IMR-90 (cell line): ENCODE results near the gene MORC2. TPM values are rescaled to one million over a fixed set of nuclear protein-coding genes. Genes with fewer than 3 reads are reported as not detected.

Experiments used
- ATAC-seq: fragments of 200-7000 bp; cut with Tn5 transposase; 2 replicates; pipeline ENCODE4 v1.9.1; 2020; ENCODE audit warnings: low read depth, mild to moderate bottlenecking, moderate library complexity
- BruUV-seq: library from RNA; stranded (reverse); fragments of 400-500 nt; replicated peaks from 2 replicates; lab custom pipeline; 2021; lab: Mats Ljungman, UMichigan
- CTCF ChIA-PET: fragments of 300-600 bp; formaldehyde crosslinking; extraction: SDS; loops from one replicate; lab custom pipeline; 2021; ENCODE audit warnings: antibody characterized with exemption; lab: Yijun Ruan, JAX
- POLR2A ChIA-PET: fragments of 300-600 bp; sonication (Branson Sonifier 250); formaldehyde crosslinking; loops from one replicate; lab custom pipeline; 2022; ENCODE audit warnings: antibody characterized with exemption; ENCODE audit not compliant: unreplicated experiment; lab: Charles Lee
- DNase-seq: peaks from one replicate; pipeline ENCODE4 v3.0.0; 2013
- H2AFZ ChIP-seq: replicated peaks from 2 replicates; pipeline ENCODE3; 2013; ENCODE audit warnings: low read length, mild to moderate bottlenecking; ENCODE audit not compliant: poor library complexity
- H2AK5ac ChIP-seq: 2 replicates; pipeline ENCODE4 v1.6.1; 2013; ENCODE audit warnings: low read depth, low read length, inconsistent platforms
- H2AK9ac ChIP-seq: replicated peaks from 2 replicates; pipeline ENCODE3; 2013; ENCODE audit warnings: mild to moderate bottlenecking, low read depth, low read length, moderate library complexity; ENCODE audit not compliant: poor library complexity
- H2BK120ac ChIP-seq: 2 replicates; pipeline ENCODE4 v1.6.1; 2013; ENCODE audit warnings: low read depth, low read length, inconsistent platforms
- H2BK15ac ChIP-seq: 3 replicates; pipeline ENCODE4 v1.6.1; 2013; ENCODE audit warnings: low read depth, low read length, inconsistent platforms
- H2BK20ac ChIP-seq: 2 replicates; pipeline ENCODE4 v1.6.1; 2013; ENCODE audit warnings: low read depth, mild to moderate bottlenecking, inconsistent platforms, low read length, moderate library complexity
- H2BK5ac ChIP-seq: 2 replicates; pipeline ENCODE4 v1.6.1; 2013; ENCODE audit warnings: mild to moderate bottlenecking, low read depth, low read length, inconsistent platforms; ENCODE audit not compliant: poor library complexity, severe bottlenecking
- H3K14ac ChIP-seq: replicated peaks from 2 replicates; pipeline ENCODE4 v1.6.1; 2013; ENCODE audit warnings: low read depth, low read length, inconsistent platforms
- H3K18ac ChIP-seq: 2 replicates; pipeline ENCODE4 v1.6.1; 2013; ENCODE audit warnings: low read depth, low read length, control low read depth
- H3K23ac ChIP-seq: 2 replicates; pipeline ENCODE4 v1.6.1; 2013; ENCODE audit warnings: low read depth, low read length, inconsistent platforms
- H3K27ac ChIP-seq: 2 replicates; pipeline ENCODE4 v1.5.1; 2013; ENCODE audit warnings: mild to moderate bottlenecking, control low read depth, low read length; ENCODE audit not compliant: insufficient read depth
- H3K27me3 ChIP-seq: 2 replicates; pipeline ENCODE4 v1.6.1; 2013; ENCODE audit warnings: low read length; ENCODE audit not compliant: control insufficient read depth, insufficient read depth
- H3K36me3 ChIP-seq: 2 replicates; pipeline ENCODE4 v1.6.1; 2013; ENCODE audit warnings: low read length, mixed read lengths; ENCODE audit not compliant: control insufficient read depth, insufficient read depth
- H3K4ac ChIP-seq: 2 replicates; pipeline ENCODE4 v1.6.1; 2013; ENCODE audit warnings: low read depth, low read length, inconsistent platforms
- H3K4me1 ChIP-seq: 2 replicates; pipeline ENCODE4 v1.6.1; 2013; ENCODE audit warnings: low read length, mixed read lengths; ENCODE audit not compliant: control insufficient read depth, insufficient read depth
- H3K4me2 ChIP-seq: 2 replicates; pipeline ENCODE4 v1.6.1; 2013; ENCODE audit warnings: low read depth, mild to moderate bottlenecking, control low read depth, low read length, moderate library complexity
- H3K4me3 ChIP-seq: 2 replicates; pipeline ENCODE4 v1.5.1; 2013; ENCODE audit warnings: low read depth, mild to moderate bottlenecking, control low read depth, low read length, moderate library complexity; ENCODE audit not compliant: insufficient read depth
- H3K56ac ChIP-seq: 2 replicates; pipeline ENCODE4 v1.6.1; 2013; ENCODE audit warnings: low read length, inconsistent platforms; ENCODE audit not compliant: insufficient read depth; ENCODE audit errors: extremely low read depth
- H3K79me1 ChIP-seq, 2 experiments: 2 replicates each; pipeline ENCODE4 v1.6.1; 2013; ENCODE audit warnings: low read length in 2 of 2, inconsistent platforms in 1 of 2, low read depth in 1 of 2
- H3K9ac ChIP-seq: 2 replicates; pipeline ENCODE4 v1.6.1; 2013; ENCODE audit warnings: low read depth, low read length, control low read depth
- H3K9me1 ChIP-seq: 2 replicates; pipeline ENCODE4 v1.6.1; 2013; ENCODE audit warnings: low read length, inconsistent platforms; ENCODE audit not compliant: insufficient read depth
- H3K9me3 ChIP-seq: 2 replicates; pipeline ENCODE4 v1.6.1; 2013; ENCODE audit warnings: low read length; ENCODE audit not compliant: control insufficient read depth, insufficient read depth
- H4K20me1 ChIP-seq: 2 replicates; pipeline ENCODE4 v1.6.1; 2013; ENCODE audit warnings: low read length, inconsistent platforms; ENCODE audit not compliant: insufficient read depth
- H4K5ac ChIP-seq: 2 replicates; pipeline ENCODE4 v1.6.1; 2013; ENCODE audit warnings: mild to moderate bottlenecking, low read depth, low read length, control low read depth
- H4K8ac ChIP-seq, 2 experiments: 2 replicates each; pipeline ENCODE4 v1.6.1; 2013; ENCODE audit warnings: low read depth in 2 of 2, low read length in 2 of 2, control low read depth in 1 of 2, inconsistent platforms in 1 of 2
- H4K91ac ChIP-seq: 2 replicates; pipeline ENCODE4 v1.6.1; 2013; ENCODE audit warnings: low read depth, low read length, inconsistent platforms; ENCODE audit not compliant: insufficient read depth
- CEBPB ChIP-seq: IDR thresholded peaks from 2 replicates; pipeline ENCODE4 v1.6.1; 2012; ENCODE audit warnings: low read depth, low read length, improper control_type of control experiment
- CHD1 ChIP-seq: IDR thresholded peaks from 2 replicates; pipeline ENCODE4 v1.6.1; 2012; ENCODE audit warnings: low read depth, low read length, improper control_type of control experiment
- CTCF ChIP-seq: conservative IDR thresholded peaks from 2 replicates; pipeline ENCODE4 v1.5.1; 2012; ENCODE audit warnings: mild to moderate bottlenecking, low read depth, low read length, improper control_type of control experiment
- MAZ ChIP-seq: IDR thresholded peaks from 2 replicates; pipeline ENCODE4 v1.6.1; 2012; ENCODE audit warnings: low read depth, mild to moderate bottlenecking, low read length, improper control_type of control experiment, moderate library complexity, borderline replicate concordance
- POLR2A ChIP-seq: IDR thresholded peaks from 2 replicates; pipeline ENCODE4 v1.6.1; 2012; ENCODE audit warnings: mild to moderate bottlenecking, low read depth, low read length
- RCOR1 ChIP-seq: IDR thresholded peaks from 2 replicates; pipeline ENCODE4 v1.6.1; 2012; ENCODE audit warnings: mild to moderate bottlenecking, low read length, improper control_type of control experiment; ENCODE audit not compliant: insufficient replicate concordance
- WGBS, 2 experiments: methylation state at CpG; one replicate each; pipeline versions ENCODE4 v1.1.5 to v1.1.7; 2013; ENCODE audit warnings: missing lambda C conversion rate in 2 of 2; ENCODE audit not compliant: insufficient read length in 1 of 2; ENCODE audit errors: extremely low coverage in 2 of 2; 5-methylcytosine and 5-hydroxymethylcytosine counted together
- dilution Hi-C: fragments of 300-500 bp; cut with HindIII; formaldehyde crosslinking; loops from one replicate; pipeline ENCODE4 v1.14.3; 2018; ENCODE audit warnings: low sequenced_read_pairs; ENCODE audit not compliant: unreplicated experiment
- in situ Hi-C: fragments of 300-500 bp; cut with MboI; formaldehyde crosslinking; loops from 3 replicates; pipeline ENCODE4 v1.14.3; 2019; ENCODE audit warnings: low sequenced_read_pairs, inconsistent platforms, mixed read lengths
- intact Hi-C: fragments of 100-400 bp; cut with micrococcal nuclease; formaldehyde crosslinking; loops from 2 replicates; pipeline ENCODE4 v1.10.0; 2022
- polyA plus RNA-seq, 3 experiments: library from polyadenylated mRNA; depleted of rRNA; stranded (reverse); fragments of >200 nt; gene quantifications; 2 replicates each; pipeline ENCODE4 v1.2.3, GENCODE V29; 2012; ENCODE audit warnings: low replicate concordance in 1 of 3
- total RNA-seq: library from RNA; depleted of rRNA; stranded (reverse); fragments of >200 nt; gene quantifications from 2 replicates; pipeline ENCODE4 v1.2.3, GENCODE V29; 2012

Gene MORC2
- total and polyA plus RNA-seq, 2 of the 4 experiments (the other 2 are of a cell fraction) = 15.8 to 24.7 TPM

- H3K79me1 ChIP-seq = no peaks in the 10 kb centered on the region
- POLR2A ChIA-PET = interaction anchor here (0.5 kb wide), 1 partner anchor 243 kb away, joined by 3 read pairs; no protein-coding TSS in a partner anchor
- H3K14ac ChIP-seq = no peak overlapping the region
- no peak for ATAC-seq
- no TSS peak for BruUV-seq
- no peaks in the 10 kb centered on the region for H3K9me1 ChIP-seq
- H3K23ac ChIP-seq = no peak overlapping the region
- no peaks in the 10 kb centered on the region for H3K36me3 ChIP-seq
- no peak overlapping the region for H4K91ac ChIP-seq
- H2AFZ ChIP-seq = no peak overlapping the region
- H3K9ac ChIP-seq = no peak overlapping the region
- no peak overlapping the region for H2AK9ac ChIP-seq
- no peak overlapping the region for H3K27ac ChIP-seq
- in situ Hi-C loops = loop anchor here (10.0 kb wide), 2 partner anchors 119 to 289 kb away; no protein-coding TSS in a partner anchor
- no peak for TF ChIP-seq CHD1
- TF ChIP-seq CTCF = no peak
- TF ChIP-seq CEBPB = no peak
- TF ChIP-seq RCOR1 = no peak
- TF ChIP-seq POLR2A = no peak
- no peak for TF ChIP-seq MAZ
- H4K5ac ChIP-seq = no peak overlapping the region
- H3K56ac ChIP-seq = no peak overlapping the region
- H2BK120ac ChIP-seq = no peak overlapping the region
- peaks cover 4% of the 10 kb centered on the region for H3K9me3 ChIP-seq
- H2BK20ac ChIP-seq = no peak overlapping the region
- H3K18ac ChIP-seq = no peak overlapping the region
- CTCF ChIA-PET = interaction anchor here (0.9 kb wide), 1 partner anchor 9 kb away, joined by 3 read pairs; no protein-coding TSS in a partner anchor
- WGBS, 2 experiments = 40% methylated on average over 1 of the region's 6 CpGs; no CpG with 5 or more reads in 1 of the 2 experiments
- H4K8ac ChIP-seq = no peak overlapping the region
- DNase-seq = no peak
- H3K27me3 ChIP-seq = no peaks in the 10 kb centered on the region
- no peak overlapping the region for H2AK5ac ChIP-seq
- no peak overlapping the region for H3K4me2 ChIP-seq
- no peak overlapping the region for H2BK15ac ChIP-seq
- H3K4me3 ChIP-seq = no peak overlapping the region
- intact Hi-C loops = no loop called here
- H3K4me1 ChIP-seq = no peaks in the 10 kb centered on the region
- no peak overlapping the region for H2BK5ac ChIP-seq
- dilution Hi-C loops = no loop called here
- H3K4ac ChIP-seq = no peak overlapping the region
- H4K20me1 ChIP-seq = no peaks in the 10 kb centered on the region
Observed at GRCh38 chr22:30903876-30904460, 64.6 kb downstream of the MORC2 start.
